Measurements from ENCODE around the gene ACVRL1. TPM values are rescaled to one million over a fixed set of nuclear protein-coding genes. Genes with fewer than 3 reads are reported as not detected.

Gene ACVRL1
- total and polyA plus RNA-seq, 7 donors: 10.8 to 40.8 (median 24.1) TPM

DNA sequence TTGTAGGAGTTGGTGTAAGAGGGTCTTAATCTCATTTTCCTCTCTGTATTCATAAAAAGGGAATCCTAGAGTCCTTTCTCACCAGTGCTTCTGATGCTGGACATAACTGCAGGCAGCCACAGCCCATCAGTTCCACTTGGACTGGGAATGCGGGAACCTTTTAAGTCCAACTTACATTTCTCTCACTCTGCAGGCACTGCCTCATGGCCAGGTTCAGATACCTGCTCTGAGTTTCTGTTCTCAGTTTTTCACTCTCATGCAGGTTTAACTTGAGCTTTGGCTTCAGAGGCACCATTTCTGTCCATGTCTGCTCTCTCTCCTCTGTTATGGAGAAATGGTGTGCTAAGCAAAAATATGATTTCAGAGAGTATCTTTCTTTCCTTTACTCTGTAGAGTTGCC, 48.4 kb downstream of the ACVRL1 start:
- H3K4me3 ChIP-seq: peak overlapping the region; percentile 99
- TF ChIP-seq, protein P1, sequence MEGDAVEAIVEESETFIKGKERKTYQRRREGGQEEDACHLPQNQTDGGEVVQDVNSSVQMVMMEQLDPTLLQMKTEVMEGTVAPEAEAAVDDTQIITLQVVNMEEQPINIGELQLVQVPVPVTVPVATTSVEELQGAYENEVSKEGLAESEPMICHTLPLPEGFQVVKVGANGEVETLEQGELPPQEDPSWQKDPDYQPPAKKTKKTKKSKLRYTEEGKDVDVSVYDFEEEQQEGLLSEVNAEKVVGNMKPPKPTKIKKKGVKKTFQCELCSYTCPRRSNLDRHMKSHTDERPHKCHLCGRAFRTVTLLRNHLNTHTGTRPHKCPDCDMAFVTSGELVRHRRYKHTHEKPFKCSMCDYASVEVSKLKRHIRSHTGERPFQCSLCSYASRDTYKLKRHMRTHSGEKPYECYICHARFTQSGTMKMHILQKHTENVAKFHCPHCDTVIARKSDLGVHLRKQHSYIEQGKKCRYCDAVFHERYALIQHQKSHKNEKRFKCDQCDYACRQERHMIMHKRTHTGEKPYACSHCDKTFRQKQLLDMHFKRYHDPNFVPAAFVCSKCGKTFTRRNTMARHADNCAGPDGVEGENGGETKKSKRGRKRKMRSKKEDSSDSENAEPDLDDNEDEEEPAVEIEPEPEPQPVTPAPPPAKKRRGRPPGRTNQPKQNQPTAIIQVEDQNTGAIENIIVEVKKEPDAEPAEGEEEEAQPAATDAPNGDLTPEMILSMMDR (IDR thresholded peaks at IDR 0.05): no peak
- H3K27me3 ChIP-seq (ENCODE audit: insufficient read depth in 3 of 3, low read length in 2 of 3): no peaks in the 10 kb centered on the region
- intact Hi-C loops (cut with DNase I): no loop called here
- peaks cover 0 to 9% of the 10 kb centered on the region in 2 donors for H3K36me3 ChIP-seq (ENCODE audit: insufficient read depth in 1 of 2, low read depth in 1 of 2)
- peak overlapping the region; percentile 97 for H3K27ac ChIP-seq
- H3K4me1 ChIP-seq: peaks cover 53% of the 10 kb centered on the region
- H3K9me3 ChIP-seq: no peaks in the 10 kb centered on the region
- DNase-seq (no peak), ATAC-seq (no peak)
- 80 to 92% (median 81%) methylated on average over 1 of the region's 1 CpG for WGBS, 3 donors

DNA sequence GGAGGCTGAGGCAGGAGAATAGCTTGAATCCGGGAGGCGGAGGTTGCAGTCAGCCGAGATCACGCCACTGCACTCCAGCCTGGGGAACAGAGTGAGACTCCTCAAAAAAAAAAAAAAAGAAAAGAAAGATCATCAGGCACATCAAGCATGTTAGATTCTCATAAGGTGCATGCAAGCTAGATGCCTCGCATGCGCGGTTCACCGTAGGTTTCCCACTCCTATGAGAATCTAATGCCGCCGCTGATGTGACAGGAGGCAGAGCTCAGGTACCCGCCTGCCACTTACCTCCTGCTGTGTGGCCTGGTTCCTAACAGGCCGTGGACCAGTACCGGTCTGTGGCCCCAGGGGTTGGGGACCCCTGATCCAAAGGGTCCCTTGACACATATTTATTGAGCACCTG, 51.2 kb downstream of the ACVRL1 start:
- TF ChIP-seq, protein P1 (IDR thresholded peaks at IDR 0.05): no peak
- Histone ChIP-seq H3K27me3 (ENCODE audit: insufficient read depth in 3 of 3, low read length in 2 of 3) (no peaks in the 10 kb centered on the region), H3K4me1 (peaks cover 55% of the 10 kb centered on the region), H3K27ac (peak overlapping the region; percentile 19), H3K9me3 (no peaks in the 10 kb centered on the region), H3K36me3 (ENCODE audit: insufficient read depth in 1 of 2, low read depth in 1 of 2) (peaks cover 0 to 10% of the 10 kb centered on the region in 2 donors), H3K4me3 (no peak overlapping the region)
- intact Hi-C loops (cut with DNase I): no loop called here
- WGBS, 3 donors: 96 to 97% (median 96%) methylated on average over 13 of the region's 13 CpGs
- no peak for ATAC-seq
- DNase-seq: no peak

DNA sequence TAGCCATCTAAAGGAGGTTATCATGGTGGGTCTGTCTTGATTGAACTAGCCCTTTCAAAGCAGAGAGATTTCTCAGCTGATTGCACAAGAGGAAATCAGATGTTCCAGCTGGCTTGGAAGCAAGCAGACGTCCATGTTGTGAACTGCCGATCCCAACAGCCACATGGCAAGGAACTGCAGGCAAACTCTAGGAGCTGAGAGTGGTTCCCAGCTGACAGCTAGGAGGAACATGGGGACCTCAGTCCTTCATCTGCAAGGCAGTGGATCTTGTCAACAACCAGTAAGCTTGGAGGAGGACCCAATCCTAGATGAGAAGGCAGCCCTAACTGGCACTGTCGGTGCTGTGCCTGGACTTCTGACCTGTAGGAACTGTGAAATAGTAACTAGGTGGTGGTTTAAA, 51.9 kb downstream of the ACVRL1 start:
- Histone ChIP-seq H3K27ac (peak overlapping the region; percentile 27), H3K36me3 (ENCODE audit: insufficient read depth in 1 of 2, low read depth in 1 of 2) (peaks cover 0 to 10% of the 10 kb centered on the region in 2 donors), H3K4me1 (peaks cover 49% of the 10 kb centered on the region), H3K27me3 (ENCODE audit: insufficient read depth in 3 of 3, low read length in 2 of 3) (no peaks in the 10 kb centered on the region), H3K4me3 (peak overlapping the region; percentile 19), H3K9me3 (no peaks in the 10 kb centered on the region)
- TF ChIP-seq, protein P1 (IDR thresholded peaks at IDR 0.05): no peak
- intact Hi-C loops (cut with DNase I): no loop called here
- DNase-seq (peak; percentile 24 to 59), ATAC-seq (peak; percentile 48 to 62 (median 56))
- 25 to 32% (median 32%) methylated on average over 3 of the region's 3 CpGs for WGBS, 3 donors

DNA sequence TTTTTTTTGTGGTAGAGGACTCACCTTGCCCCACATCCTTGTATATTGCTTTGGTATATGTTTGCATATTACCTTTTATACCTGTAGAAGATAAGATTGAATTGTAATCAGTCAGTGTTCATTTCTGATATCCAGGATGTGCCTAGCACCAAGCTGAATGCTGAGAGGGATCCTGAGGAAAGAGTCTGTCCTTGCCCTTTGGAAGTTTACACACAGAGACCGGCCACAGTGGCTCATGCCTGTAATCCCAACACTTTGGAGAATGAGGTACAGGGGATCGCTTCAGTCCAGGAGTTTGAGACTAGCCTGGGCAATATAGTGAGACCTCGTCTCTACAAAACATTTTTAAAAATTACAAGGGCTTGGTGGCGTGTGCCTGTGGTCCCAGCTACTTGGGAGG, 52.6 kb downstream of the ACVRL1 start:
- TF ChIP-seq, protein P1 (IDR thresholded peaks at IDR 0.05): no peak
- no peak overlapping the region for H3K27ac ChIP-seq
- H3K9me3 ChIP-seq: no peaks in the 10 kb centered on the region
- peaks cover 42% of the 10 kb centered on the region for H3K4me1 ChIP-seq
- DNase-seq (no peak), ATAC-seq (no peak)
- 95 to 98% (median 97%) methylated on average over 4 of the region's 4 CpGs for whole genome bisulfite sequencing, 3 donors
- no peaks in the 10 kb centered on the region for H3K27me3 ChIP-seq (ENCODE audit: insufficient read depth in 3 of 3, low read length in 2 of 3)
- H3K36me3 ChIP-seq (ENCODE audit: insufficient read depth in 1 of 2, low read depth in 1 of 2): peaks cover 0 to 10% of the 10 kb centered on the region in 2 donors
- no peak overlapping the region for H3K4me3 ChIP-seq
- intact Hi-C loops (cut with DNase I): no loop called here

DNA sequence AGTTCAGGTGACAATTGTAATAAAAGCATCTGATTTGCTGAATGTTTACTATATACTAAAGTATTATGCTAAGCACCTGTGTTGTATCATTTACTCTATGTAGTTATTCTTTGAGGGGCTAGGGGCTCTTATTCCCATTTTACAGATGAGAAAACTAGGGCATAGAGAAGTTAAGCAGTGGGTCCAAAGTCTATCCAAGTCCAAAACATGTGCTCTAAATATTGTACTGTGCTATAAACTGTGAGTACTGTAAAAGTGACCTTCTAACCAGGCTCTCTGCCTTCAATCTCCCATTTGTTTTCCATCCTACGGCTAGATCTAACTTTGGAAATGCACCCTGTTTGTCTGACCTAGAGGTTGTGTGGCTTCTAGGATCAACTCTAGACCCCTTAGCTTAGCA, 53.2 kb downstream of the ACVRL1 start:
- Histone ChIP-seq H3K4me1 (peaks cover 36% of the 10 kb centered on the region), H3K4me3 (no peak overlapping the region), H3K9me3 (no peaks in the 10 kb centered on the region), H3K36me3 (ENCODE audit: insufficient read depth in 1 of 2, low read depth in 1 of 2) (peaks cover 0 to 10% of the 10 kb centered on the region in 2 donors), H3K27me3 (ENCODE audit: insufficient read depth in 3 of 3, low read length in 2 of 3) (no peaks in the 10 kb centered on the region), H3K27ac (no peak overlapping the region)
- no peak for DNase-seq
- intact Hi-C loops (cut with DNase I): no loop called here
- WGBS, 3 donors: 53 to 89% (median 65%) methylated on average over 1 of the region's 1 CpG
- ATAC-seq: no peak
- TF ChIP-seq, protein P1 (IDR thresholded peaks at IDR 0.05): no peak
